Kidney epithelial cell (primary cell): ENCODE measurements around the gene STAG1. TPM values are rescaled to one million over a fixed set of nuclear protein-coding genes. Genes with fewer than 3 reads are reported as not detected.
A peak's percentile ranks its signal among the peaks of the same experiment; 100 is the strongest.
"Not testable (repeated sequence)": the region's sequence is repeated elsewhere in the genome, so short reads cannot be mapped to it uniquely, and the experiment has no call there.

ENCODE experiments used
- DNase-seq: peaks from one replicate; pipeline ENCODE4 v3.0.0-alpha.2; 2010; ENCODE audit warnings: low read depth
- H3K27me3 ChIP-seq: 2 replicates; pipeline ENCODE4 v1.6.0; 2011; ENCODE audit warnings: low read length; ENCODE audit not compliant: control insufficient read depth, insufficient read depth
- H3K36me3 ChIP-seq: 2 replicates; pipeline ENCODE4 v1.5.1; 2011; ENCODE audit warnings: low read length; ENCODE audit not compliant: control insufficient read depth, insufficient read depth
- H3K4me3 ChIP-seq: 2 replicates; pipeline ENCODE4 v1.5.1; 2011; ENCODE audit warnings: low read depth, mild to moderate bottlenecking, control low read depth, low read length
- total RNA-seq: library from RNA; depleted of rRNA; stranded (reverse); fragments of >200 nt; gene quantifications from 2 replicates; pipeline ENCODE4 v1.2.3, GENCODE V29; 2015
- TF ChIP-seq, protein P1 (sequence below): IDR thresholded peaks from 2 replicates; pipeline ENCODE4 v1.5.1; 2011; ENCODE audit warnings: mild to moderate bottlenecking, moderate library complexity, low read length, control low read depth, inconsistent platforms; ENCODE audit not compliant: insufficient read depth, poor library complexity, severe bottlenecking

Gene STAG1
- total RNA-seq, 1 donor from 2014 or later, result 20.7 TPM

DNA sequence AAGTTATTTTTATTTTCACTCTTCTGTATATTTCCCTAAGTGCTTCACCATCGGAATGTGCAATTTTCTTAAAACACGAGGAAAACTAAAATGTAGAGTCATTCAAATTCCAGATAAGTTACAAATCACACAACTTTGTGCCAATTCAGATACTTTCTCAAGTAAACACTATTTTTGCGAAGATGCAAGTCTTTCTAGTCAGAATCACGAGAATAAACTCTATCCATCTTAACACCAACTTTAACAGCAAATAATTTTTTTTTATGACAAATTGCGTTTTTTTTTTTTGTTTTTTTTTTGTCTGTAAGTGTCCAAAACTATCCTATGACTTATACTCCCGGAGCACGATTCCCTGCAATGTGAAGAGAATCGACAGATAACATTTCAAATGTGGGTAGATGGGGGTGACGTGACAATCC is 1.3 kb downstream of the STAG1 start:
- no peaks in the 10 kb centered on the region for H3K27me3 ChIP-seq
- TF ChIP-seq, protein P1, sequence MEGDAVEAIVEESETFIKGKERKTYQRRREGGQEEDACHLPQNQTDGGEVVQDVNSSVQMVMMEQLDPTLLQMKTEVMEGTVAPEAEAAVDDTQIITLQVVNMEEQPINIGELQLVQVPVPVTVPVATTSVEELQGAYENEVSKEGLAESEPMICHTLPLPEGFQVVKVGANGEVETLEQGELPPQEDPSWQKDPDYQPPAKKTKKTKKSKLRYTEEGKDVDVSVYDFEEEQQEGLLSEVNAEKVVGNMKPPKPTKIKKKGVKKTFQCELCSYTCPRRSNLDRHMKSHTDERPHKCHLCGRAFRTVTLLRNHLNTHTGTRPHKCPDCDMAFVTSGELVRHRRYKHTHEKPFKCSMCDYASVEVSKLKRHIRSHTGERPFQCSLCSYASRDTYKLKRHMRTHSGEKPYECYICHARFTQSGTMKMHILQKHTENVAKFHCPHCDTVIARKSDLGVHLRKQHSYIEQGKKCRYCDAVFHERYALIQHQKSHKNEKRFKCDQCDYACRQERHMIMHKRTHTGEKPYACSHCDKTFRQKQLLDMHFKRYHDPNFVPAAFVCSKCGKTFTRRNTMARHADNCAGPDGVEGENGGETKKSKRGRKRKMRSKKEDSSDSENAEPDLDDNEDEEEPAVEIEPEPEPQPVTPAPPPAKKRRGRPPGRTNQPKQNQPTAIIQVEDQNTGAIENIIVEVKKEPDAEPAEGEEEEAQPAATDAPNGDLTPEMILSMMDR, result no peak
- no peak for DNase-seq
- peak overlapping the region; percentile 78 for H3K4me3 ChIP-seq
- no peaks in the 10 kb centered on the region for H3K36me3 ChIP-seq

DNA sequence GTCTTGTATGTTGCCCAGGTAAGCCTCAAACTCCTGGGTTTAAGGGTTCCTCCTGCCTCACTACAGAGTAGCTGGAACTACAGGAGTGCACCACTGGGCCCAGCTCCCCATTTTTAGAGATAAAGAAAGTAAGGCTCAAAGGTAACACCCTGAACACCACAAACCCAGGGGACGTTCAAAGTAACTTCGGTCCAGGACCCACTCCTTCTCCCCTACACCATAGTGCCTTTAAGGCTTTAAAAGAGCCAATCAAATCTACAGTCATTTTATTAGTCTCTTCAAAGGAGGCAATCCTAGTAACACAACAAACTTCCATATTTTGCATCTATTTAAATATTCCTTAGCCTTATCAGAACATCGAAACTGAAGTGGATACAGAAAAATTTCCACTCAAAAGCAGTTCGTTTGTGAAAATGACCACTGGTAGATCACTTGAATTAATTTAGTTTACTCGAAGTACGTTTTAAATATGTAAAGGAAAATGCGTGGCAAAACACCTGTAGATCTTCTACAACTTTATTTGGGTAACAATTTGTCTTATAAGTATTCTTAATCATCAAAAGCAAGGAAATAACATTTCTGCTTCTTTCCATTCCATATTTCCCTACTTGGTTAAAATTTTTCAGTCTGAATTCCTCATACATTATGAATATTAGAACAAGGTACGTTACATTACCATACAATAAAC is 1.8 kb downstream of the STAG1 start:
- peak overlapping the region; percentile 78 for H3K4me3 ChIP-seq

DNA sequence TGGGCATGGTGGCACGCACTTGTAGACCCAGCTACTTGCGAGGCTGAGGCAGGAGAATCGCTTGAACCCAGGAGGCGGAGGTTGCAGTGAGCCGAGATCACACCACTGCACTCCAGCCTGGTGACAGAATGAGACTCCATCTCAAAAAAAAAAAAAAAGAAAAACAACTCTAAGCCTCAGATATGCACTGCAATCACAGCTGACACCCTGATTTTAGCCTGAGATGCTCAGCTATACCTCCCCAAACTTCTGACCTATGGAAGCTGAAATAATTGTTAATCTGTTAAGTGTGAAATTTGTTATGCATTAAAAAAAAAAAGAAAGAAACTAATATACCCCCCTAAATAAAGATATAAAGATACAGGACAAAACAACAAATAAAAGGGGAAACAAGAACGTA is 2.6 kb downstream of the STAG1 start:
- H3K27me3 ChIP-seq, DNase-seq, H3K36me3 ChIP-seq, H3K4me3 ChIP-seq: not testable (repeated sequence)

More for the DNA sequence above, 1.8 kb downstream of the STAG1 start:
- H3K27me3 ChIP-seq, result no peaks in the 10 kb centered on the region
- no peaks in the 10 kb centered on the region for H3K36me3 ChIP-seq
- DNase-seq, result no peak
- TF ChIP-seq, protein P1, result no peak

DNA sequence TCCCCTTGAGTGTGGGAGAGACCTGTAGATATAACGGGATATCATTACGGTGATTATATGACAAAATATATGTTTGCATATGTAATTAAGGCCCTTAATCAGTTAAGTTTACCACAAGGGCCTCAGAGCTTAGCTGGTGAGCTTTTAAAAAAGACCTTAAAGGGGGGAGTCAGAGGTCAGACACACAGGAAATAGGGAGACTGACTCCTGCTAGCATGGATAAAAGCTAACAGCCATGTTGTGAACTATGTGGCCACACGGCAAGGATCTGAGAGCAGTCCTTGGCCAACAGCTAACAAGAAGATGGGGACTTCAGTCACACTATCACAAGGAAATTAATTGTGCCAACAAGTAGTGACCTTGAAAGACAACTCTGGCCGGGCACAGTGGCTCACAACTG is 3.1 kb downstream of the STAG1 start:
- H3K36me3 ChIP-seq, result no peaks in the 10 kb centered on the region
- no peaks in the 10 kb centered on the region for H3K27me3 ChIP-seq
- H3K4me3 ChIP-seq, result no peak overlapping the region
- DNase-seq, result no peak
- TF ChIP-seq, protein P1, result no peak

DNA sequence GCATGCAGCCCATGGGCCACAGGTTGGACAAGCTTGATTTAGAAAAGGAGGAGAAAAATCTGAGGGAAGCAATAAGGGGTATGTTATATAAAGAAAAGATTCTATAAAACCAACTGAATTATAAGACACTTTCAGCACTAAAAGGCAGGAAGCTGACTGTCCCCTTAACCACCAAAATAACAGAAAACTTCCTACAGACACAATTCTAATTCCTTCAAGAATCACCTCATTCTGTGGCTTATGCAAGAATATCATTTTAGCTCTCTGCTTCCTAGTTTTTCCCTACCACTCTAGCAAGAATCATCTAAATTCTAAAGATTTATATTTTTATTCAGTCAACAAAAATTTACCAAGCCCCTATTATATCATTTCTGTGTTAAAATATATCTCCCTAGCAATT is 6.3 kb downstream of the STAG1 start:
- H3K27me3 ChIP-seq, result no peaks in the 10 kb centered on the region
- TF ChIP-seq, protein P1, result no peak
- no peak overlapping the region for H3K4me3 ChIP-seq
- DNase-seq, result no peak
- no peaks in the 10 kb centered on the region for H3K36me3 ChIP-seq

DNA sequence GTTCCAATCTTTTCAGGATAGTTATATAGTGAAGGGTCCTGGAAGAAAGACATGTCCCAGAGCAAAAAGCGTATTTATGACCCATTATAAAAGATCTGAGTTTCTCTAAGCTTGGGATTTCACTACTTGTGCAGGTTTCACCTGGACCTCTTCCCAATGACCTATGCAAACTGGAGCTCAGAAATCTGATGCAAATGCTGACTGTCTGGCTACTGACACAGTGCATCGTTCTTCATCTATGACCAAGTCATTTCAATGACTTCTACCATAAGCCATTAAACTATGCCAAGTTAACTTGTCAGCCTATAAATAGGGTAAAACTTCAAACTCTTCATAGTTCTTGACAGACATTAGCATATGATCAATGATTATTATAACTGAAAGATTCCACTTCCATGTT is 11.1 kb downstream of the STAG1 start:
- no peaks in the 10 kb centered on the region for H3K36me3 ChIP-seq
- DNase-seq, result no peak
- no peak overlapping the region for H3K4me3 ChIP-seq
- TF ChIP-seq, protein P1, result no peak
- H3K27me3 ChIP-seq, result no peaks in the 10 kb centered on the region
